ENCODE measurements around the gene RHOD. TPM values are rescaled to one million over a fixed set of nuclear protein-coding genes. Genes with fewer than 3 reads are reported as not detected.

Gene RHOD
- total RNA-seq, 4 donors from 2014 or later = 18.9 to 87.0 (median 24.4) TPM

- Histone ChIP-seq H3K4me1 (peaks cover 26 to 35% of the 10 kb centered on the region in 2 donors), H3K27me3 (no peaks in the 10 kb centered on the region), H3K27ac (peak within 1 kb of the TSS; percentile 98 to 100 (median 99)), H3K4me3 (peak within 1 kb of the TSS; percentile 82 to 98 (median 94)), H3K36me3 (no peaks in the 10 kb centered on the region), H3K9me3 (no peaks in the 10 kb centered on the region)
- intact Hi-C loops (cut with DNase I; ENCODE audit: low total_unique reads) = loop anchor here (1.0 to 10.0 kb wide), 5 partner anchors 49 to 466 kb away; partner anchors contain the start of gene GSTP1
- peak; percentile 99 for DNase-seq
- peak; percentile 82 to 85 for ATAC-seq
- in situ Hi-C loops (cut with MboI; ENCODE audit: low sequenced_read_pairs in 4 of 4) = no loop called here
- TF ChIP-seq POLR2A (IDR thresholded peaks at IDR 0.05) (peak; percentile 73 to 84), CTCF (IDR thresholded peaks at IDR 0.05 in 4 of 5, conservative IDR thresholded peaks at IDR 0.05 in 1 of 5) (peak in 1 of 5 experiments; percentile 27)
Measured at GRCh38 chr11:67118801-67119584, 62.3 kb downstream of the RHOD start, which contains the start of gene KDM2A. Gene KDM2A (plus strand): TSS chr11:67119263. CDS start chr11:67121317, 2,054 bp downstream.

- Histone ChIP-seq H3K9me3 (no peaks in the 10 kb centered on the region), H3K4me1 (peaks cover 27 to 35% of the 10 kb centered on the region in 2 donors), H3K27ac (peak overlapping the region; percentile 98 to 100 (median 99)), H3K27me3 (no peaks in the 10 kb centered on the region), H3K4me3 (peak overlapping the region; percentile 82 to 98 (median 94)), H3K36me3 (no peaks in the 10 kb centered on the region)
- peak; percentile 18 to 30 for ATAC-seq
- no peak for DNase-seq
- intact Hi-C loops (cut with DNase I; ENCODE audit: low total_unique reads) (loop anchor here (1.0 to 10.0 kb wide), 6 partner anchors 49 to 465 kb away; partner anchors contain the start of genes GSTP1 and PC), in situ Hi-C loops (cut with MboI; ENCODE audit: low sequenced_read_pairs in 4 of 4) (no loop called here)
- TF ChIP-seq POLR2A (IDR thresholded peaks at IDR 0.05) = no peak
- TF ChIP-seq CTCF (IDR thresholded peaks at IDR 0.05 in 4 of 5, conservative IDR thresholded peaks at IDR 0.05 in 1 of 5) = peak in 3 of 5 experiments; percentile 6 to 20 (median 13)
Measured at GRCh38 chr11:67119585-67120391, 63.1 kb downstream of the RHOD start.

- Histone ChIP-seq H3K36me3 (no peaks in the 10 kb centered on the region), H3K4me3 (peak overlapping the region; percentile 69 to 98 (median 82)), H3K4me1 (peaks cover 27 to 35% of the 10 kb centered on the region in 2 donors), H3K27me3 (no peaks in the 10 kb centered on the region), H3K9me3 (no peaks in the 10 kb centered on the region), H3K27ac (peak overlapping the region; percentile 98 to 100 (median 99))
- no peak for ATAC-seq
- TF ChIP-seq CTCF (IDR thresholded peaks at IDR 0.05 in 4 of 5, conservative IDR thresholded peaks at IDR 0.05 in 1 of 5) (no peak), POLR2A (IDR thresholded peaks at IDR 0.05) (no peak)
- in situ Hi-C loops (cut with MboI; ENCODE audit: low sequenced_read_pairs in 4 of 4) = no loop called here
- intact Hi-C loops (cut with DNase I; ENCODE audit: low total_unique reads) = loop anchor here (5.0 kb wide), 1 partner anchor 163 kb away; the partner anchor contains the start of gene PC
- no peak for DNase-seq
Measured at GRCh38 chr11:67120456-67120855, 63.8 kb downstream of the RHOD start.

- Histone ChIP-seq H3K27ac (peak overlapping the region; percentile 98 to 100 (median 99)), H3K9me3 (no peaks in the 10 kb centered on the region), H3K27me3 (no peaks in the 10 kb centered on the region), H3K4me3 (peak overlapping the region; percentile 69 to 98 (median 82)), H3K4me1 (peaks cover 27 to 35% of the 10 kb centered on the region in 2 donors), H3K36me3 (no peaks in the 10 kb centered on the region)
- TF ChIP-seq POLR2A (IDR thresholded peaks at IDR 0.05) (peak; percentile 38 to 46), CTCF (IDR thresholded peaks at IDR 0.05 in 4 of 5, conservative IDR thresholded peaks at IDR 0.05 in 1 of 5) (no peak)
- ATAC-seq (peak in 1 of 2 donors; percentile 12), DNase-seq (peak in 1 of 2 donors; percentile 35)
- intact Hi-C loops (cut with DNase I; ENCODE audit: low total_unique reads) (loop anchor here (5.0 kb wide), 1 partner anchor 164 kb away; the partner anchor contains the start of gene PC), in situ Hi-C loops (cut with MboI; ENCODE audit: low sequenced_read_pairs in 4 of 4) (no loop called here)
Measured at GRCh38 chr11:67120881-67121710, 64.4 kb downstream of the RHOD start.
